ENCODE data around the gene TRAF6.

Gene TRAF6

DNA sequence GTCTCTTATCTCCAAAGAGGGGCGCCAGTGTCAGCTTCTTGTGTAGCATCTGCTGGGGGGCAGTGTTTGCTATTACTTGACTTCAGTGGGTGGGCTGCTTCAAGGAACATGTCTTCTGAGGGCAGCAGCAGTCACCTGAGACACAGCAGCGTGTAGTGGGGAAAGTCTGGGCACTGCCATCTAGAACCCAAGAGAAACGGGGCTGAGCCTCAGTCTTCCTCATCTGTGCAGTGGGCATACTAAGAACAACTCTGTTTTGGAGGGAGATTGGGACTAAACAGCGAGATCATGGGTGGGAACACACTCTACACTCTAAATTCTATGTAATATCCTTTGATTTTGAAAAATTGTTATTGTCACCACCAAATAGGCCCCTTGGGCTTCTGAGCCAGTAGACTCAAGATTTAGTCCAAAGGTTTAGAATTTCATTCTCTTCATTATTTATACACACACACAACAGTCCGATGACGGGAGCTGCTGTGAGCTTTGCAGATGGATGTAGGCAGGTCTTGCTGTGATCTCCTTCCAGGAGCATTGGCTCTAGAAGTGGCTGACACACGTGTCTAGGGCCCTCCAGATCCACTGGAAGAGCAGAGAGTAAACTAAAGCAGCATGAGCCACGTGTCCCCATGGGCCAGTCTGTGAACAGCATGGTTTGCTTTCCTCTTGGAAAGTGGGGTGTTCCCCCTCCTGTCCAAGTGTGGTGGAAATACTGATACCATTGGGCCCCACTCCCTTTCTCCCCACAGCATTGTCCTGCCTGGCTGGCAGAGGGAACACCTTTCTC is 51.8 kb downstream of the TRAF6 start:
- TF ChIP-seq GATA1 (IDR thresholded peaks at IDR 0.05; ENCODE audit: low read depth, low read length) (no peak), POLR2A (IDR thresholded peaks at IDR 0.05; ENCODE audit: low read length) (no peak)
- no peak for DNase-seq

GRCh38 chr11:36456156-36456555 is 53.9 kb downstream of the TRAF6 start:
- TF ChIP-seq GATA1 (IDR thresholded peaks at IDR 0.05; ENCODE audit: low read depth, low read length): no peak
- no peak for TF ChIP-seq POLR2A (IDR thresholded peaks at IDR 0.05; ENCODE audit: low read length)
- DNase-seq: no peak

GRCh38 chr11:36455658-36456111 is 54.4 kb downstream of the TRAF6 start:
- no peak for DNase-seq
- TF ChIP-seq GATA1 (IDR thresholded peaks at IDR 0.05; ENCODE audit: low read depth, low read length): no peak
- no peak for TF ChIP-seq POLR2A (IDR thresholded peaks at IDR 0.05; ENCODE audit: low read length)

- no peak for DNase-seq
- no peak for TF ChIP-seq POLR2A (IDR thresholded peaks at IDR 0.05; ENCODE audit: low read length)
- TF ChIP-seq GATA1 (IDR thresholded peaks at IDR 0.05; ENCODE audit: low read depth, low read length): no peak
Measured at GRCh38 chr11:36454941-36455631, 55.0 kb downstream of the TRAF6 start.

DNA sequence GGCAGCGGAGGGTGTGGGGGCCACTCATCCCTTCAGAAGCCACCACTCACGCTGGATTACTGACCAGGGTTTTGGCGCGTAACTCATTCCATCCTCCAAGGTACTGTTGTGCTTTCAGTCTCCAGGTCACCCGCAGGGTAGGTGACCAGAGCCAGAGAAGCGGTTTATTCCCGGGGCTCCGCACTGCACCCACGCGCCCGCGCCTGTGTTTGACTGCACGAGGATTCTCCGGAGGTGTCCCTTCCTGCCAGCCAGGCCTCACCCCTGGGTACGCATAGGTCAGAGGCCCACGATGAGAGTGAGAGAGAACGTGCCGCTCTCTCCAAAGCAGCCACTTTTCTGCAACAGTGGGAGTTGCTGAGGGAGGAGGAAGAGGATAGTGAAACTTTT is 55.5 kb downstream of the TRAF6 start:
- no peak for TF ChIP-seq POLR2A (IDR thresholded peaks at IDR 0.05; ENCODE audit: low read length)
- no peak for TF ChIP-seq GATA1 (IDR thresholded peaks at IDR 0.05; ENCODE audit: low read depth, low read length)
- DNase-seq: no peak

- DNase-seq: no peak
- TF ChIP-seq GATA1 (IDR thresholded peaks at IDR 0.05; ENCODE audit: low read depth, low read length) (no peak), POLR2A (IDR thresholded peaks at IDR 0.05; ENCODE audit: low read length) (no peak)
Measured at GRCh38 chr11:36453678-36454077, 56.4 kb downstream of the TRAF6 start.

GRCh38 chr11:36452961-36453360 is 57.1 kb downstream of the TRAF6 start:
- DNase-seq: no peak
- TF ChIP-seq POLR2A (IDR thresholded peaks at IDR 0.05; ENCODE audit: low read length): no peak
- no peak for TF ChIP-seq GATA1 (IDR thresholded peaks at IDR 0.05; ENCODE audit: low read depth, low read length)

DNA sequence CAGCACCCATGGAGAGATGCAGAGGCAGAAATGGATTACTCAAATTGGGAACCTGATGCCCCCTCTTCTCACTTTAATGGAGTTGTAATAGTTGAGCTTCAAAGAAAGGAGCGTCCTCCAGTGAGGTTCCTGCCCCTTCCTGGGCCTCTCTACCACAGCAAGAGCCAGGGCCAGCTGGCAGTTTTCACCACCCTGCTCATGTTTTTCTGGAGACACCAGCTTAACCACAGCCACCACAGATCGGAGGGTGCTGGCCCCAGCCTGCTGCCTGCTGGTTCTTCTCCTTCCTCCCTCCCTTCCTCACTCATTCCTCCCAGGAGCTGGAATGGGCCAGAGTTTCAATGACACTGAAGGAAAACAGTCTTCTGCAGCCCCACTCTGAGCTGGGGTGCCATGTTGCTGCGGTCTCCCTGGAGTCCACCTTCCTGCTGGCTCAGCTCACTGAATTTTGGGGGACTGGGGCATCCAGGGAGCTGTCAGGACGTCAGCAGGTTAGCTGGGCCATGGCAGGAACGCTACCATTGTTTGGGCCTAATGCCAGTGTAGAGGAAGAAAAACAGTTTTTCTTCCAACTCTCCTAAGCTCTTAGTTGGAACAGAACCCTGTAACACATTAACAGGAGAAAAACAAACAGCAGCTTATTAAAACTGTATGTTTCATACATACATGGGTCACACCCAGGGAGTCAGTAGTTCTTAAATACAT is 57.7 kb downstream of the TRAF6 start:
- TF ChIP-seq POLR2A (IDR thresholded peaks at IDR 0.05; ENCODE audit: low read length): no peak
- TF ChIP-seq GATA1 (IDR thresholded peaks at IDR 0.05; ENCODE audit: low read depth, low read length): no peak
- DNase-seq: no peak

DNA sequence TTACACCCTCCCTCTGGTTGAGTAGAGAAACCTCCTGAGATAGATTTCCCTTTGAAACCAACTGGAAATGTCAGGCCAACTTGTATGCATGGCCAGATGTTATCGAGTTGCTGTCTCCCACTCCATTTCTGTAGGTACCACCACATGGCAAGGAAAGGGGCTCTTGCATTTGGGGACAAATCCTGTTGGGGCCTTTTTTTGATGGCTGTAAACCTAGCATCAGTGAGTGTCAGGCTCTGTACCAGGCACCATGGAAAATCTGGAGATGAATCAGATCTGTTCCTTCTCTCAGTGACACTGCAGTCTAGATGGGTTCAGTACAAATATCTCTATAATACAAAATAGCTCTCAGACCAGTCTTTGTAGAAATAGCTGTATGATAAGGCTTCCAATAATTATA is 58.4 kb downstream of the TRAF6 start:
- TF ChIP-seq POLR2A (IDR thresholded peaks at IDR 0.05; ENCODE audit: low read length) (no peak), GATA1 (IDR thresholded peaks at IDR 0.05; ENCODE audit: low read depth, low read length) (no peak)
- no peak for DNase-seq

DNA sequence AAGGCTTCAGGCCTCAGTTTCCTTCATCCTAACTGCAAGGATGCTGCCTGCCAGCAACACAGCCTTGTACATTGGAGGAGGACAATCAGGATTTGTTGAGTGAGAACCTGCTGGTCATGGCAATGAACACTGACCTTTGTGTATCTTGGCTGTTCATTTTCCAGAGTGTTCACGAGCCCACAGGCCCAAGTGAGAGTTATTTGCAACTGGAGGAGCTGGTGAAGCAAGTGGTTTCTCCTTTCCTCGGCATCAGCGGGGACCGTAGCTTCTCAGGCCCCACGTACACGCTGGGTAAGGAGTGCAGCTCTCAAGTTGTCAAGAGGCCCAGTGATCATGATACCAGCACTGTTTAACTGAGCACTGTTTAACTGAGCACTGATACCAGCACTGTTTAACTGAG is 59.0 kb downstream of the TRAF6 start:
- DNase-seq: no peak
- TF ChIP-seq GATA1 (IDR thresholded peaks at IDR 0.05; ENCODE audit: low read depth, low read length): no peak
- no peak for TF ChIP-seq POLR2A (IDR thresholded peaks at IDR 0.05; ENCODE audit: low read length)

DNA sequence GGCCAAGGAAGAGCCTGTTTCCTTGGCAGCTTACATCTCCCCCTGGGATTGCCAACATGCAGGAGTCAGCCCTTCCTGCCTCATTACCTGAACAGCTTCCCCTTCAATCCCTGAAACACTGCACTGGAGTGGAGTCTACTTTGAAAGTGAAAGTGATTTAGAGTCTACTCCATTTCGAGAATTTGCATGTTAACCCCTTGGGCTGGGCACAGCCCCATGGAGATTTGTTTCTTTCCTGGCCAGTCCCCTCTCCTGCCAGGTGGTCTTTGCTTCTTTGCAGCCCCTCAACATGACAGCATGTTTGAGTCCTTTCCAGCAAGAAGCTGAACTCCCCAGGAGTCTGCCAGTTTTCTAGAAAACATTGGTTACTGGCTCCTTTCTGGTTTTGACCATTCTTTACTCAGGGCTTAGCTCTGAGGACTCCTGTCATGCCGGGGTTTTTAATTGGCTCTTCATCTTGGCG is 59.9 kb downstream of the TRAF6 start:
- no peak for DNase-seq
- TF ChIP-seq GATA1 (IDR thresholded peaks at IDR 0.05; ENCODE audit: low read depth, low read length) (no peak), POLR2A (IDR thresholded peaks at IDR 0.05; ENCODE audit: low read length) (no peak)

- no peak for DNase-seq
- TF ChIP-seq POLR2A (IDR thresholded peaks at IDR 0.05; ENCODE audit: low read length) (no peak), GATA1 (IDR thresholded peaks at IDR 0.05; ENCODE audit: low read depth, low read length) (no peak)
Measured at GRCh38 chr11:36449561-36450096, 60.4 kb downstream of the TRAF6 start.

GRCh38 chr11:36447947-36448346 is 62.1 kb downstream of the TRAF6 start:
- no peak for TF ChIP-seq GATA1 (IDR thresholded peaks at IDR 0.05; ENCODE audit: low read depth, low read length)
- TF ChIP-seq POLR2A (IDR thresholded peaks at IDR 0.05; ENCODE audit: low read length): no peak
- DNase-seq: no peak

- DNase-seq: no peak
- TF ChIP-seq POLR2A (IDR thresholded peaks at IDR 0.05; ENCODE audit: low read length): no peak
- no peak for TF ChIP-seq GATA1 (IDR thresholded peaks at IDR 0.05; ENCODE audit: low read depth, low read length)
Measured at GRCh38 chr11:36447514-36447913, 62.6 kb downstream of the TRAF6 start.

Data from erythroblast (primary cell).